Measurements from ENCODE around the gene SUPT7L.

SUPT7L gene, protein sequence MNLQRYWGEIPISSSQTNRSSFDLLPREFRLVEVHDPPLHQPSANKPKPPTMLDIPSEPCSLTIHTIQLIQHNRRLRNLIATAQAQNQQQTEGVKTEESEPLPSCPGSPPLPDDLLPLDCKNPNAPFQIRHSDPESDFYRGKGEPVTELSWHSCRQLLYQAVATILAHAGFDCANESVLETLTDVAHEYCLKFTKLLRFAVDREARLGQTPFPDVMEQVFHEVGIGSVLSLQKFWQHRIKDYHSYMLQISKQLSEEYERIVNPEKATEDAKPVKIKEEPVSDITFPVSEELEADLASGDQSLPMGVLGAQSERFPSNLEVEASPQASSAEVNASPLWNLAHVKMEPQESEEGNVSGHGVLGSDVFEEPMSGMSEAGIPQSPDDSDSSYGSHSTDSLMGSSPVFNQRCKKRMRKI

DNA sequence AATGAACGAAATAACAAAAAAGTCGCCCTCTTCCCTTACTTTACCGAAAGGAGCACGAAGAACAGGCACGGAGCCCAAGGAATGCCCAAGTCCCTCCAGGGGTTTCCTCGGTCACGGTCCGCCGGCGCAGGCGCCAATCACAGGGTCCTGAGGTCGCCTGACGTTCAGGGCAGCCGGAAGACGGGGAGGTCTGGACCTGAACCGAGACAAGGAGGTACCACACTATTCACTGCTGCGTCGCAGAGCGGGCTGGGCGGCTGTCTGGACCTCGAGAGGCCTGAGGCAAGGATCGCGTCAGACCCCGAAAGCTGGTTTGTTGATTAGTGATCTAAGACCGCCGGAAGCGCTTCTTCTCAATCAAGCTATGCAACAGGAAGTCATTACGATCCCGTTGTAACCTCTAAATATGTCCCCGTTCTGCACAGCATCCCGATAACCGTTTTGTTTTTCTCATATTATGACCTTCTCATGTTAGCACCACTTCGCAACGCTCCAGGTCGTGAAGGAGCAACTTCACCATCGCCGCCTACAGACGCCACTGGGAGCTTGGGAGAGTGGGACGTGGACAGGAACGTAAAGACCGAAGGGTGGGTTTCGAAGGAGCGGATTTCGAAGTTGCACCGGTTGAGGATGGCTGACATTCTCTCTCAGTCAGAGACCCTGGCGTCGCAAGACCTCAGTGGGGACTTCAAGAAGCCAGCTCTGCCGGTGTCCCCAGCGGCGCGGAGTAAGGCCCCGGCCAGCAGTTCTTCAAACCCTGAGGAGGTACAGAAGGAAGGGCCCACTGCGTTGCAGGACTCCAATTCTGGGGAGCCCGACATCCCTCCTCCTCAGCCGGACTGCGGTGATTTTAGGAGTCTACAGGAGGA is at the start of gene SUPT7L, which contains the start of gene SLC4A1AP:
TSS of gene SUPT7L (minus strand) at position 330 of the 869 bp plus-strand sequence. CDS start 1,422 bp downstream, outside the sequence.
TSS of gene SLC4A1AP (plus strand) at position 605 of the 869 bp plus-strand sequence. CDS start at position 631, 26 bp downstream.
- DNase-seq (ENCODE audit: low read depth) = peak; percentile 91

DNA sequence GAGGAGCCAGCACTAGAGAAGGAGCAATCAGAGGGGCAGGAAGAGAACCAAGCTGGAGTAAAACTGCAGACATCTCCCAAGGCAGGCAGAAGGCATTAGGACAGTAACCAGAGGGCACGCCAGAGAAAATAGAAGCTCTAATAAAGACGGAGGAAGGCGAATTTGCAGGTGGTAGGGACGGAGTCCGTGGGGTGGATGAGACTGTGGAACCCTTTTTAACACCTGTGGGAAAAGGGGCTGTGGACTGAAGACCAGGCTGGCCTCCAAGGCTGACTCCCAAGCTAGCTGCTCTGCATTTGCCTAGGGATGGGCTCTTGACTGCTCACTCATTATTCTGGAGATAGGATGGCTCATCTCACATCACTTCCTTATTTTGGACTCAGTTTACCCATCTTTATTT is 49.8 kb upstream of the SUPT7L start:
- DNase-seq (ENCODE audit: low read depth) = no peak

DNA sequence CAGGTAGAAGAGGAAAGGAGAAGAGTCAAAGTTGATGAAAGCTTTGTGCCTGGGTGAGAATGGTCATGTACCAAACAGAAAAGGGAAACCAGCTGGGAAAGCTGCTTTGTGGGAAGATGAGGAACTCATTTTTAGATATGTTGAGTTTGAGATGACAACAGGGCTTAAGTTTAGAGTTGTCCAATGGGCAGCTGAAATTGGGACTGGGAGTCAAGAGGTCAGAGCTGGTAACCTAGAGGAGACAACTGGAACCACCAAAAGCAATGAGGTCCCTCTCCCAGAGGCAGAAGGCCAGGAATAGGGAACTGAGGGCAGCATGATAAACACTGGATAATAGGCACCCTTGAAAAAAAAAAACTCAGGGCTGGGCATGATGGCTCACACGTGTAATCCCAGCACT is 49.1 kb upstream of the SUPT7L start:
- no peak for DNase-seq (ENCODE audit: low read depth)

DNA sequence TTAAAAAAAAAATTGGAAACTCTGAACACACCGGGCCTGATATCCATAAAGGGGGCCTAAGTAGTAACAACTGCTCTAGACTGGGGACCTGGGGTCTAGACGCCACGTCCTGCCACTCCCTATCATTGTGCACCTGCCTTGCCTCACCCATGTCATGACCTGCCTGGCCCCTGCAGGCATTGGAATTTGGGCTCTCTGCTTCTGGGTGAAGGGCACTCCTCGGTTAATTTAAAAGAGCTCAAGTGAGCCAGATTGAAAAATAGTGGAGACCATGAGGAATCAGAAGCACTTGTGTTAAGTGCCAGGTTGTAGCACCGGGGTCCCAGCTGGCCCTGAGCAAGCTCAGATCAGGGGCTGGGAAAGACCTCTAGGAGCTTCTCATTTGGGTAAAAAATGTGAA is 48.4 kb upstream of the SUPT7L start:
- no peak for DNase-seq (ENCODE audit: low read depth)

DNA sequence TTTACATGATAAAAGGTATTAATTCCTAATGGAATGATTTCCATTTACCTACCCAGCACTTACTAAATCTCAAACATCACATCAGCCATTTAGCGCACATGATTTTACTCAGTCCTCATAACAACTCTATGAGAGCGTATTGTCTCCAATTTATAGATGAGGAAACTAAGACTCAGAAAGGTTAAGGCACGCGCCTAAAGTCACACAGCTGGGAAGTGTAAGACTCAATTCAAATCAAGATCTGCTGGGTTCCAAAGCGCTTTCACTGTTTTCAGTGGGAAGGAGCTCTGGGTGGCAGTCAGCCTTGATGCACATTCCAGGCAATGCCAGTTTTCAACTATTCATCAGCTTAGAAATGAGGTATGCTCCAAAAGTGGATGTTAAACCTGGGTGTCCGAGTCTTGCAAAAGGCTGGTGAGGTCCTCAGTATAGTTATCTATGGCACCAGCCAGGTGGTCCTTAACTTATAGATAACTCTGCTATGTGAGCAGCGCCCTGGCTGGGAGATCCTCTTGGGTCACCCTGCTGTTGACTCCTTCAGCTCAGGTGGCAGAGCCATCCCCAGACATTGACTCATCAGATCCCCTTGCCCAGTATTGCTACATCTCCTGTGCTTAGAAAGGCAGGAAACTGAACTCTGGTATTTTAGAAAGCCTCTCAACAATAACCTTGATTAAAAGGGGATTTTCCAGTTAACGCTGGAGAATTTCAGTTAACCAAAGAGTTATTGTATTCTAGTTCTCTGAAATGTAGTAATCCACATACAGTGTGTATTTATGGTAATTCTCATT is 47.4 kb upstream of the SUPT7L start:
- DNase-seq (ENCODE audit: low read depth) = no peak

DNA sequence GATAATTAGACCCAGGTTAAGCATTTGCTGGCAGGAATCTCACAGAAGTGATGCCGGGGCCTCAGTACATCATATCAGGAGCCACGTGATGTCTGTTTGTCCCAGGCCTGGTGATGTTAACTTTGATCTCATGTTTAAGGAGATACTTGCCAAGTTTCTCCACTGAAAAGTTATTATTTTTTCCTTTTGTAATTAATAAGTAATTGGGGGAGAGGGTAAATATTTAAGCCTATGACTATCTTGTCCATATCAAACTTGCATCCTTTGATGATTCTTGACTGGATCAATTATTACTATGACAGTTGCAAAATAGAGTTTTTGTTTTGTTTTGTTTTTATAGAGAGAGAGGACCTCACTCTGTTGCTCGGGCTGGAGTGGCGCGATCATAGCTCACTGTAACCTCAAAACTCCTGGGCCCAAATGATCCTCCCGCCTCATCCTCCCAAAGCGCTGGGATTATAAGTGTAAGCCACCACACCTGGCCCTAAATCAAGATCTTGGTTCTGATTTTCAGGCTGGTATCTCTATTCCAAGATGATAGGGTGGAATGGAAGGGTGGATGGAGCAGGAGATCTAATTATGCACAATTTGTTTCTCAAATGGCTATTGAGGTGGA is 46.7 kb upstream of the SUPT7L start:
- DNase-seq (ENCODE audit: low read depth) = no peak

DNA sequence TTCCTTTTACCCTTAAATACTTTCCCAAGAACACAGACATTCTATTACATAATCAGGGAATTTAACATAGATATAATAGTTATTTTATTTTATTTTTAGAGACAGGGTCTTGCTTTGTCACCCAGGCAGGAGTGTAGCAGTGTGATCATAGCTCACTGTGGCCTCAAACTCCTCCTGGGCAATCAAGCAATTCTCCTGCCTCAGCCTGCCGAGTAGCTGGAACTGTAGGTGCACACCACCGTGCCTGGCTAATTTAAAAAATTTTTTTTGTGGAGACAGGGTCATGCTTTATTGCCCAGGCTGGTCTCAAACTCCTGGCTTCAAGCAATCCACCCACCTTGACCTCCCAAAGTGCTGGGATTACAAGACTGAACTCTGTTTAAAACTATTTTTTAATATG is 45.9 kb upstream of the SUPT7L start:
- no peak for DNase-seq (ENCODE audit: low read depth)

DNA sequence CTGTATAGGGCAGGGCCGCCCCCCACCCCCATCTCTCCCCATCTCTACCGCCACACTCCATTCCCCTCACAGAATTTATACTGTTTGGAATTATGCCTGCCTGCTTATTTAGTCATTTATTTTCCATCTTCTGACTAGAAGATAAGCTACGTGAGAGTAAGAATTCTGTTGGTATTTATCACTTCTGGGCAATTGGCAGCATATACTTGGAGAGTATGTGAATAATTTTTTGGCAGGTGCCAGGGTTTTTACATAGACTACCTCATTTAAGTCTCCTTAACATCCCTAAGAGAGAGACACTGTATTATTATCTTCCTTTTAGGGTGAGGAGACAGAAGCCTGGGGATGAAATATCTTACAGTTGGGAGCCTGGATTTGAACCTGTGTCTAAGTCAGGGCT is 45.3 kb upstream of the SUPT7L start:
- no peak for DNase-seq (ENCODE audit: low read depth)

DNA sequence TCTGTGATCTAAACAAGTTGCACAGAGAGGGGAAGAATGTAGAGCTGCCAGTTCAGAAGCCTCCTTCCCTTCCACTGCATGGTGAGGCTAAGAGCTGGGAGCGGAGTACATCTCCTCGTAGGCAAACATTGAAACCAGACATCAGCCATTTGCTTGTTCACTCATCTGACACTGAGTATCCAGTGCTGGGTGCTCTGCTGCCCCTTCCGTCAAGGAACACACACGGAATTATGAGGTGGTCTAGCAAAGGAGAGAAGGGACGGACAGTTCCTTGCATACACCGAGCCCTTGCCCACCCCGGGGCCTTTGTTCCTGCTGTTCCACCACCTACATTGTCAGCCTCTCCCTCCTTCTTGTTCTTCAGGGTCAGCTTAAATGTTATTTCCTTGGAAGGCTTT is 44.8 kb upstream of the SUPT7L start:
- no peak for DNase-seq (ENCODE audit: low read depth)

DNA sequence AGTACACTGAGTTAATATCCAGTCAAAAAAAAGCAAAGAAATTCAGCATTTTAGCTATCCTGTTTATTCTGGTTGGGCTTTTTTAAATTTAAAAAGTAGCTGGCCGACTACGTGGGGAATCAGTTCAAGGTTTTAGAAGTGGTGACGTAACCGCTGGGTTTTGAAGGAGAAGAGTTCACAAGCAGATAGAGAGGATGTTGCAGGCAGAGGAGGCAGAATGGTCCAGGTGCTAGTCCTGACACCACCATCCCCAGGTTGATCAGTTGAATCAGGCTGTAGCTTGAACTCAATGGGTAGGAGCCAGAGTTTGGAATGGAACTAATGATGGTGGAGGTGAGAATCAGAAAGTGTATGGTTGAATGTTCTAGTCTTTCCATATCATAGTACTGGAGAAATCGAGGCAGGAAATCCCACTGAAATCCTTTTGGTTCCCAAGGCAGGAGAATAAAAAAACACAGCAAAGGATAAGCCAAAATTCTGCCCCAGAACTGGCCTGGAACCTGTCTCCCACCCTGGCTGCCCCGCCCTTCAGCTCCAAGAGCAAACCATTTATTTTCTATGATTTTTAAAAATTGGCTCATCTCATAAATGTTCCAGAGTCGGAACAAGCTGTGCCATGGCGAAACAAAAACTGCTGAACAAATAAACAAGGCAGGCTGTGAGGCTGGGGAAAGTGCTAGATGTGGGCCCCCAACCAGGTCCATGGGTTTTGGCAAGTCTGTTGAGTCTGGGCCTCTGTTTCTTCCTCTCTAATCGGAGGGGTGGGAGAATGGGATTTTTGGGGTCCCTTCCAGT is 44.2 kb upstream of the SUPT7L start:
- no peak for DNase-seq (ENCODE audit: low read depth)

DNA sequence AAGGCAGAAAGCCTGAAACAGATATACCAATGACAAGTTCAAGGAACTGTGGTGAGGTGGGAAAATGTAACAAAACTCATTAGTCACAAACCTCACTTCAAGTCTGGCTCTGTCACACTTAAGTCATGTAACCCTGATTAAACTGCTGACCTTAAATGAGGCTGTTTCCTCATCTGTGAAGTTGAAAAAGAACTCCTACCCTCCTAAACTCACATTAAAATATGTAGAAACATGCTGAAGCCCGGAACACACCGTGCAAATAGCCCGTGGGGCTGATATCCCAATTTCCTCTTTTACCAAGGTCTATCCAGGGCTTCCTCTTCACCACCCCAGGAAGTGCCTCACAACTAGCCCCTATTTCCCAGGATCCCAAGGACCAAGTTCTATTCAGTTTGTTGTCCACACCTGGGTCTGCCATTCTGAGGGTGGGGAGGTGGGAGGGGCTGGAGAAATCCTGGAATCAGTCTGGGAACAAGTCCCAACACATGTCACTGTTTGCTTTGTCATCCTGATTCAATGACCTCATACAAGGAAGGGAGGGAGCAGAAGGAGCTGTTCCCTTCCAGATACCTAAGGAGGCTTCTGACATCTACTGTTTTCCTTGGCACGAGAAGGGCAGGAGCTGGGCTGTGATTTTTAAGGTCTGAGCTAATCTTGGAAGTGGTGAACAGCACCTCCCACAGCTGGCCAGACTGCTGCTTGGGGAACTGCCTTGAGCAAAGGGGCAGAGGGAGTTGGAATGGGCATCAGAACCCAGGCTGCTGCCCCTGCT is 42.6 kb upstream of the SUPT7L start:
- peak; percentile 80 for DNase-seq (ENCODE audit: low read depth)

DNA sequence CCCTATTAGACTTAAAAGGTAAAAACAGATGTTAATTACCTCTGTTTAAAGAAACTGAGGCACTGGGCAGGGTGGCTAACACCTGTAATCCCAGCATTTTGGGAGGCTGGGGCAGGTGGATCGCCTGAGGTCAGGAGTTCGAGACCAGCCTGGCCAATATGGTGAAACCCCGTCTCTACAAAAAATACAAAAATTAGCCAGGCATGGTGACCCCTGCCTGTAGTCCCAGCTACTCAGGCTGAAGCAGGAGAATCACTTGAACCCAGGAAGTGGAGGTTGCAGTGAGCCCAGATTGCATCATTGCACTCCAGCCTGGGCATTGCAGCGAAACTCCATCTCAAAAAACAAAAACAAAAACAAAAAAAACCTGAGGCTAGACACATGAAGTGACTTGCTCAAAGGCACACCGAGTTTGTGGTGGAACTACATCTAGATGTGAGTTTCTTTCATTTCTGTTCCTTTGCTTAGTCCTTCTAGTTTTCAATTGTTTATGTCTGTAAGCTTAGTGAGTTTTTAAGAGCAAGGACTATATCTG is 41.0 kb upstream of the SUPT7L start:
- no peak for DNase-seq (ENCODE audit: low read depth)

DNA sequence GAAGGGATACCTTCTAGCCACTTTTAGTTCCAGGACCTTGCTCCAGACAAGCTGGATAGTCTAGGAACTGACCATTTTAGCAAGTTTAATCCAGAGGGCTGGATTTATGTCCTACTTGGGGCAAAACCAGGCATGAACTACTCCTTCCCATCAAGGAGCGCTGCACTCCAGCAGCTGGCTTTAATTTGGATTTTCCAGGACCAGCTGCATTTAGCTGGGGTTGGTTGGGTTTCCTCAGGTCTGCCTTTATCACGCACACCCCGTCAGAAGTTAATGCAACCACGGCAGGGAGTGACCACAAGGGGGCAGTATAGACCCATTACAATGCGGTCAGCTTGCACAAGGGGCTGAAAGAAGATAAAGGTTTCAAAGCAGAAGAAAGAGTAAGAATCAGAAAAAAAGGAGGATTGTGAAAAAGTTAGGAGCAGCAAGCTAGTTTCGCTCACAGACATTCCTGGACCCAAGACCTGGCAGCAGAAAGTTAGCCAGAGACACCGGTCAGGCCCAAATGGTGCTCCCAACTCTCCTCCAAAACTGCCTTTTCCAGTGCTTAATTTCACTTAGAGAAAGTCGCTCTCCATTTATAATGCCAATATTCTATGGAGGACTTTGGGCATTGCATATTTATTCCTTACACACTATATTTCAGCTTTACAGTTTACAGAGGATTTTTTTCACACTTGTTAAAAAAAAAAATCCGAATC is 40.4 kb upstream of the SUPT7L start:
- DNase-seq (ENCODE audit: low read depth) = peak; percentile 84

DNA sequence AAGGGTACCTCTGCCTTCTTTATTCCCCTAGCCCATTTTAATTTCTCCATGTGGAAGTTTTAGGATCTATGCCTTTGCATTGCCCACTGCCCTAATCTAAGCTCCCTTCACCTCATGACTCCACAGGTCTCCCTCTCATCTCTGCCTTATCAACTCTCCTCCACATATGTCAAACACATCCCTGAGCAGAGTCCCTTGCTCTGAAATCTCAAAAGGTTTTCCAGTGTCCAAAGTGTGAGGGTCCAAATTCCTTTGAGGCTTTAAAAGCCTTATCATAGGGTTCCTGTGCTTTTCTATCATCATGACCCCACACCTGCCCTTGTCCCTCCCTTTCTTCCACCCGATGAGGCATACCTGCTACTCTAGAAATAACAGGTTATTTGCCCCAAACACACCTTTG is 38.9 kb upstream of the SUPT7L start:
- DNase-seq (ENCODE audit: low read depth) = no peak

DNA sequence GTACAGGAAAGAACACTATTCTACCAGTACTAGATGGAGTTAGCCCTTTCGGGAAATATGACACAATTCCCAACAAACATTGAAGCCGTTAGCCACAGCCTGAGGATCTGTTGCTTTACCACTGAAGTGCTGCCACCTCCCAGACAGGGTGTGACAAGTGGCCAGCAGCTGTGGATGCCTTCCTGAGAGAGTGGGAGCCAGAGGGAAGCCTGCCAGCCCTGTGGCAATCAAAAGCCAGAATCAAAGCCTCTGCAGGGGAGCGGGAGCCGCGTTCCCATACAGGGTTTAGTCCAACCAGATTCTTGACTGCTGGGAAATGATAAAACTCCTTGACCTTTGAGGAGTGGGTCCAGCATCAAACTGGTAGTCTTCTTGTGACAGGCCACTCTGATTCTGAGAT is 38.3 kb upstream of the SUPT7L start:
- DNase-seq (ENCODE audit: low read depth) = no peak

DNA sequence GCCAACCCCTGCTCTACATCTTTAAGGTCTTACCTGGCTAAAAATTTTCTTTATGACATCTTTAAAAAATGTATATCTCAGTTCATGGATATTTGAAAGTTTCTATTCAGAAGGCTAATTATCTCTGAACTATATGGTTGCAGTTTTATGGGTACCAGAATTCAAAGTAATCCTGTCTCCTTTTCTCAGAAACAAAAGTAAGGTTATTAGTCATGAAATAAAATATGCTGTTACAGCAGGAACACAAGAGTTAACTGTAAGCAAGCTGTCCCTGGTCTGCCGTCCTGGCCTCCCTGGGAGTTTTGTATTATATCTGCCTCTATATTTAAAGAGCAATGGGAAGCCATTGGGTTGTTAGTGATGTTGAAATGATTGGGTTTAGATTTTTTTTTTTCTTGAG is 34.2 kb upstream of the SUPT7L start:
- DNase-seq (ENCODE audit: low read depth) = no peak

DNA sequence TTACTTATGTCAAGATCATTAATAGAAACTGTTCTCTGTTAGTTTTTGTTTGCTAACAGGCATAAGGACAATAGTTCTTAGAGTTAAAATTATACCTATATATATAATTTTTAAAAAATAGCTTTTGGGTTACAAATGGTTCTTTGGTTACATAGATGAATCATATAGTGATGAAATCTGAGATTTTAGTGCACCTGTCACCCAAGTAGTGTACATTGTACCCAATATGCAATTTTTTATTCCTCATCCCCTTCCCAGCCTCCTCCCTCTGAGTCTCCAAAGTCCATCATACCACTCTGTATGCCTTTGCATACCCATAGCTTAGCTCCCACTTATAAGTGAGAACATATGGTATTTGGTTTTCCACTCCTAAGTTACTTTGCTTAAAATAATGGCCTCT is 26.6 kb upstream of the SUPT7L start:
- no peak for DNase-seq (ENCODE audit: low read depth)

DNA sequence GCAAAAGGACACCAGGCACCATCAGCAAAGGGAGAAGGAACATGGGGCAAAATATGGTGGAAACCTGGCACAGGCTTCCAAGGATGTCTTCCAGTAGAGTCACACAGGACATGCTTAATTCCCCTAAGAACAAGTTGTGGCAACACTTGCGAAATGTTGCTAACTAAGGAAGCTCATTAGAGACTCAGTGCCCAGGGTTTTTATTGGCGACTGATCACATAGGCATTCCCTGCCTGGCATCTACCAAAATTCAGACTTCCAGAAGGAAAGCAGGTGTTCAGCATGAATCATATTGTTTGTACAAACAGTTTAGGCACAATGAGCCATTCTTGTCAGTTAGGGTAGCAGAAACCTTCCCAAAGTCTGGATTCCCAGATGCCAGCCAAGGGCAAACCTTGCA is 26.0 kb upstream of the SUPT7L start:
- DNase-seq (ENCODE audit: low read depth) = no peak

DNA sequence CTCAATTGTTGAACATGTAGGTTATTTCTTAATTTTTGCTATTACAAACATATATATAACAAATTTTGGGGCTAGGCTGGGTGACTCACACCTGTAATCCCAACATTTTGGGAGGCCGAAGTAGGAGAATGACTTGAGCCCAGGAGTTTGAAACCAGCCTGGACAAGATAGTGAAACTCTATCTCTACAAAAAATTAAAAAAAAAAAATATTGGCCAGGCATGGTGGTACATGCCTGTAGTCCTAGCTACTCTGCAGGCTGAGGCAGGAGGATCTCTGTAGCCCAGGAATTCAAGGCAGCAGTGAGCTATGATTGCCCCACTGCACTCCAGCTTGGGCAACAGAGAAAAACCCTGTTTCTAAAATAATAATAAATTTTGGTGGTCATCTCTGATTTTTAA is 23.8 kb upstream of the SUPT7L start:
- no peak for DNase-seq (ENCODE audit: low read depth)

Data from ELR (cell line).